DMS53 treated with DMSO at 0.1 percent for 48 hours (cell line): ENCODE measurements around the gene RRBP1.

Experiments
- DNase-seq: peaks from one replicate; lab custom pipeline; 2025; ENCODE audit not compliant: unreplicated experiment; lab: John Stamatoyannopoulos, UW

RRBP1 gene

DNA sequence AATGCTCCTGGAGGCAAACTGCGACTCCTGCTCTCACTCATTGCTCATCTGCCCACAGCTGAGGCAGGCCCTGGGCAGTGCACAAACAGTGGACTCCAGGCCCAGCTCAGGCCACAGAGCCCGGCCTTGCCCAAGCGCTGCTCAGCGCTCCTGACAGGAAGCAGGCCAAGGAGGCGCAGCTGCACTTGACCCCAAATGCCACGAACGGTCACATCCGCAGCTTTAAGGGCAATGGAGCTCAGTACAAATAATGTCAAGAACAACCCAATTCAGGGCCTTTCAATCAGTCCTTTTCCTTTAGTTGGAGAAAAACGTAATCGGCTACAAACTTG lies 33.8 kb downstream of the RRBP1 start:
- no peak for DNase-seq

DNA sequence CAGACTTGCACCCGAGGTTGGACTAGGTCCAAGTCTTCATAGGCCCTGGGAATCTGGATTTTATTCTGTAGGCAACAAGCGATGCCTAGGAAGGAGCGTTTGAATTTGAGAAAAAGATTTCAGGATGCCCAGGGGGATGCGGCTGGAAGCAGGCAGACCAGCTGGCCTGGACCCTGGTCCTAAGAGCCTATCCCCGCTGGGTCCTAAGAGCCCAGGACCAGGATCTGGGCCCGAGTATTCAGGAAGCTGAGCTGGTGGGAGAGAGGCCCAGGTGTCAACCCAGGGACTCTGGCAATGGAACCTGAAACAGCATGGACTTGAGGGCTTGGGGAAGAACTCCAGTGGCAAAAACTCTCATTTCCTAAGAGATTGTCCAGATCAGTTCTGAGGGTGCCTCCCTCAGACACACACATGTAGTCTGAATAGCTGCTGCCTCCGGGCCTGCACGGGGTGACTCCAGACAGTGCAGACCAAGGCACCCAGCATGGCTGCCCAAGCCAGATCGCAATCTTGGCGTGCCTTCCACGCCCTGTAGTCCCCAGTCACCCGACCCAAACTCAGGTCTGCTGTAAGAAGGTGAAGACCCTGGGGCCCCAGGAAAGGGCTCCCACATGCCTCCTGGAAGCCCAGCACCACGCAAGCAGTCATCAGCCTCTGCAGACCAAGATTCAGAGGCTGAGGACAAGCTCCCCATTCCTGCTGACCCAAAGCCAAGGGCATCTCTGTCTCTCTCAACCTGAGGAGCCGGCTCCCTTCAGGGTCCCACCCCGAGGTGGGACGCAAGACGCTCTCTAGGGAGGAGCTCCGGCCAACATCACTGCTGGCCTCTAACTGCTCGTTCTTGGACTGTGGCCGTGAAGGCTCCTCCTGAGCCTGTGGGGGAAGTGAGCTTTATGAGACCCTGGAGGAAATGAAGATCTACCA lies 34.4 kb downstream of the RRBP1 start:
- DNase-seq: no peak

DNA sequence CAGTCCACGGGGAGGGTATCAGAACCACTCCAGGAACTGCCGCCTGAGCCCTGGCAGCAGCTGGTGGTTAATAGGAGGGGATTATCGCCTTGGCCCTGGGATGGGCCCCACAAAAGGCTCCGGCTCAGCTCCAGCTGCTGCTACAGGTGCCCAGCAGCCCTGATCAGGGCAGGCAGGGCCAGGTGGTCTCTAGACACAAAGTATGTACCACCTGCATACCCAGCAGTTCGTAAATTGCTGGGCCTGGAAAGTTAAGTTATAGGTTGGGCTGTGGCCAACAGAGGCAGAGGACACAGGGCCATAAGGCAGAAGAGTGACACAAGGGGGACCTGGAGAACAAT lies 35.1 kb downstream of the RRBP1 start:
- DNase-seq: no peak

DNA sequence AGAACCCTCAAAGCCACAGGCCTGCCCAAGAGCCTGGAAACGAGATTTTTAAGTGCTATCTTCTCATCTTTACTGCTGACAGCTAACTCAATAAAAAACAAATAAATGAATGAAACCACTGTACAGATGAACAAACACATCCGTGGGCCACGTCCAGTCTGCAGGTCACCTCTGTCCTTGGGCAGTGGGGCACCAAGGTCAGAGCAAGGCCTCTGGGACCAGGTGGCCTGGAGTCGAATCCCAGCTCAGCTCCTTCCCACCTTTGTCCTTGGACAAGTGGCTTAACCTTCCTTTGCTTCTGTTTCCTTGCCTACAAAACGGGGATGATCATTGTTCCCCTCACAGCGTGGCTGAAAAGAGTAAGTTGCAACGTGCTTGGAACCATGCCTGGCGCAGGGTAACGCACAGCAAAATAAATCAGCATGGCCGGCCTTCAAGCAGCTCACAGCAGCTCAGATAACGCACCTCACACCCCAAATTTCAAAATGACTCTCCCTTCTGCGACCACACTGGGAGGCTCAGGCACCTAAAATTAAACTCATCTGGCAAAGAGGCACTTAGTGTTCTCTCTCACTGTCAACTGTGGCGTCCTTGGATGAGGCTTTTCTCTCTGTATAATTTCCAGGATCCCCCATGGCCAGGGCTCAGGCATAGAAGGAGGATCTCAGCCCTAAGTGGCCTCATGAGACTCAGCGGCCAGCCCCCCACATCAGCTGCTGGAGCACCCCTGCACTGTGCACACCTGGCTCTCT lies 35.7 kb downstream of the RRBP1 start:
- DNase-seq: no peak

DNA sequence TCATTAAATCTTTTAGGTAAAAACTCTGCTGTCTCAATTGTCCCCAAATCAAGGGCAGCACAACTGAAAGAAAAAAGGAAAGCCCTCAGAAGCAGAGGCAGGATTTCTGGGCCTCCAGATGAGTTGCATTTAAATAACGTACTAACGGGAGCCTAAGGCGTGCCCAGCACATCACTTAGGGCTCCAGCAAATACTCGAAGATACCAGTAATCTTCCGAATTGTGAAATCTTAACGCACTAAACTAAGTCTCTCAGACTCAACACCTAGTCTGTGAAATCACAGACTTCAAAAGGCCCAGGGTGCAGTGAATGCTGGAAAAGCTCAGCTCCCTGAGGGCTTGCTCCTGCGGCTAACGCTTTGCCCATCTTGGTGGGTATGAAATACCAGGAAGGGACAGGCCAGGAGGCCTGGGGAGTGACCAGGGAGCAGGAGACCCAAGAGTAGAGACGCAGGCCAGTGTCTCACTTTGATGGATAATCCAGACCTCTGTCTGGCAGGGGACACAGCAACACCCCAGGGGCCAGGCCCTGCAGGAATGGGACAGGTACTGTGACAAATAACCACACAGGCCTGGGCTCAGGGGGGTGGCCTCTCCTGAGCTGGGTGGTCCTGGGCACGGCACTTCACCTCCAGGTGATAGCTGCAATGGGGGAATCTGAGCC lies 36.4 kb downstream of the RRBP1 start:
- DNase-seq: no peak

DNA sequence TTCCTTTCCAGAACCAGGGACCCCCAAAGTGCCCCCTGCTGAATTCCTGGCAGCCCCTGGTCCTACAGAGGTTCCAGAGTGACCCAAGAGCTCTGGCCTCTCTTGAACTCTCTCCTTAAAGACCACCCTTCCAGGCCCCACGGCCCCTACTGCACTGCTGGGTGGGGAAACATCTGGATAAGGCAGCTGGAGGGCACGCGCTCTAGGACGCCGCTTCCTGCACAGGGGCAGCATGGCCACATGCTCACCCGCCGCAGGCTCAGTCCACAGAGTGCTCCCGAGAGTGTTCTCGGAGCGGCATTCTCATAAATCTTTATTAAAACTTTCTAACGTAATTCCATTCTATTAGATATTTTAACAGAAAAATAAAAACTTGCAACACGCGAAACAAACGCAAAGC lies 37.0 kb downstream of the RRBP1 start:
- no peak for DNase-seq

DNA sequence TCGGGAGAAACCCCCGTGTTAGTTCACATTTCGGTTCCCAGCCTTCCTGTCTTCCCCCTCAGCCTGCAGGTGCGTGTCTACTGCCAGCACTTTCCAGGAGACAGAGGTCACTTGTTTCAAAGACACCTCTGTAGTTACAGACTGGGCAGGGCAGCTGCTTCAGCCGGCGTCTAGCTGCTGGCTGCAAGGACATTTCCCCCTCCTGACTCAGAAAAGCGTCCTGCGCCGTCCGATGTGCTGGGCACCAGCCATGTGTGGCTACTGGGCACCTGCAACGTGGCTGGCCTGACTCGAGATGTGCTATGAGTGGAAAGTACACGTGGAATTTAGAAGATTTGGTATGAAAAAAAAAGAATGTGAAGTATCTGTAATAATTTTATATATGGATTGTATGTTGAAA lies 37.6 kb downstream of the RRBP1 start:
- no peak for DNase-seq

DNA sequence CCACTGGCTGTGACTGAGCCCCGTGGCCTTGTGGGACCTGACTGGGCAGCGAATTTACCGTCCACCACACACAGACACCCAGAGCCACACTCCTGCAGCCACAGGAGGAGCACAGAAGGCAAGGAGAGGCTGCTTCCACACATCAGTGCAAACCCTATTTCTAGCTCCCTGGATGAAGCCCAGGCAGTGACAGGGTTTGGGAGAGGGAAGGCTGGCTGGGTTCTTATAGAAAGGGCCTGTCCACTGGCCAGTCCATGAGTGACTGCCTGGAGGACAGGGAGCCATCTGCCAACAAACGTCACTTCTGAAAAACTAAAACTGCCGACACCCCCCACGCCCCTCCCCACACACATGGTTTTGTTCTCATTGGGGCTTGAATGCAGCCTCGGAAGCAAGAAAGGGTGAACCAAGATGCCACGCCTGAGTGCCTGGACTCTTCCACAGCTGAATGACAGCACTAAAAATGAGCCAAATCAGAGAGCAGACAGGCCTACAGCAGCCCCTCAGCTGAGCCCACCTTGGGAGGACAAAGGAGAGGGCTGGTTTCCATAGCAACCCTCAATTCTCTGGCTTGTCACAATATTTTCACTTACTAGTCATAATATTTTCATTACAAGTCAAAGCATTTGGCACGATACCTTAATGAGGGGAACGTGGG lies 38.4 kb downstream of the RRBP1 start:
- no peak for DNase-seq

DNA sequence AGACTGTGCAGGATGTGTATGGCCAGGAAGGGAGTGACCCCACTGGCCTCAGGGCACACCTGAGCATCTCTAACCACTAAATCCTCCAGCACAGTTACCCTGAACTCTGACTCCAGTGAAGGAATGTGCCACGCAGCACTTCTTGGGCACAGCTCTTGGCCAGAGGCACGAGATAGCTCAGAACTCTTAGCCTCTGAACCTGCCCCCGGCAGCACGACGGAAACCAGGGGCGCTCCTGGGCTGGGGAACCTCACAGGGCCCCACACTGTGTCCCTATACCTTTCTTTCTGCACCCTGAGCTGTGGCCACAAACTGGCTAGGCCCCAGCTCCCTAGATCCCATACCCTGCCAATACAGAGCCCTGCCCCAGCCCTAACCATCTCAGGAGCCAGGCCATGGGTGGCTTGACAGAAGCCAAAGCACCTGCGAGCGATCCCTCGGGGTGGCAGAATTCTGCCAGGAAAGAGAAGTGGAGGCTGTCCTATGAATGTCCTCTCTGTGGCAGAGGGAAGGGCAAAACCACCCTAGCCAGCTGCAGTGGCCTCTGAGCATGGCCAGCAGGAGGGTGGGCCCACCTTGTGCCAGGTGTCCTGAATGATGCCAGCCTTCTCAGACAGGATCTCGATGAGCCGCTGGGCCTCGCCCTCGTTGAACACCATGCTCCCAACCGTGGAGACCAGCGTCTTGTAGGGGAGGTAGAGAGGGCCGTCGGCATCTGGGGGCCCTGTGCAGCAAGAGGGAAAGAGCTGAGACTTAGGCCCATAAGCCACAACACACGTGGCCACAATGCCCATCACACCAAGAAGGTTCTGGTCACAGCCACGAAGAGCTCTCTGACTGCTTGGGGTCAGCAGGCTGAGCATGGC lies 39.4 kb downstream of the RRBP1 start:
- DNase-seq: no peak

DNA sequence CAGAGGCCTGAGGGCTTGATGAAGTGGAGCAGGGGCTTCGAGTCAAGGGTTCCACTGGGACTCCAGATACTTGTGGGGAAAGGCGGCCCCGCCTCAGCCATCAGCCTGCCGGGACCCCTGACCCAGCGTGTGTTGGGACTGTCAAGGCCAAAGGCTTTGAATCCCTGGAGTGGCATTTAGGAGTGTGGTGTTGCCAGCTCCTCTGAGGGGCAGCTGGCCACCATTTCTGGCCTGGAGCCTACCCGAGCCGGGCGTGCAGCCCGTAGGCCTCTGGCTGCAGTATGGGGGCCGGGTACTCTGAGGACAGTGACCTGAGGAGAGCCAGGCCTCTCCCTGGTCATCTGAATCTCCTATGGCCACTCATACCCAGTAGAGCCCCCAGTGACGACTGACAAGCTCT lies 40.0 kb downstream of the RRBP1 start:
- no peak for DNase-seq

DNA sequence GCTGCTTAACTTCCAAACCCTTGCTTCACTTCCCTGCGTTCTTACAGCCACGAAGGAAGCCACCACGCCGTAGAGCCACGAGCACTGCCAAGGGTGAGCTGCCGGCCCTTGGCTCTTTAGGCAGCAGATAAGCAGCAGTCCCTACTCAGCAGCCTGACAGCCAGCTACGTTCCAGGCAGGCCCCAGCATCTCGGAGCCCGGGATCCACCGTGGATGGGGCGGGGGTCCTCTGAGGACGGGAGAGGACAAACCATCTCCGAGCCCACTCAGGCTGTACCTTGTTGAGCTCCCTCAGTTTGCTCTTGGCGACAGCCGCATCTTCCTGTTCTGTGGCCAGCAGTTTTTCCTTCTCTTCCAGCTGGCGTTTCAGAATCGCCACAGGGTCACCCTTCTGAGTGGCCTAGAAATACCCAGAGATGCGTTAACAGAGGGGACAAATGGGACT lies 40.5 kb downstream of the RRBP1 start:
- DNase-seq: no peak

DNA sequence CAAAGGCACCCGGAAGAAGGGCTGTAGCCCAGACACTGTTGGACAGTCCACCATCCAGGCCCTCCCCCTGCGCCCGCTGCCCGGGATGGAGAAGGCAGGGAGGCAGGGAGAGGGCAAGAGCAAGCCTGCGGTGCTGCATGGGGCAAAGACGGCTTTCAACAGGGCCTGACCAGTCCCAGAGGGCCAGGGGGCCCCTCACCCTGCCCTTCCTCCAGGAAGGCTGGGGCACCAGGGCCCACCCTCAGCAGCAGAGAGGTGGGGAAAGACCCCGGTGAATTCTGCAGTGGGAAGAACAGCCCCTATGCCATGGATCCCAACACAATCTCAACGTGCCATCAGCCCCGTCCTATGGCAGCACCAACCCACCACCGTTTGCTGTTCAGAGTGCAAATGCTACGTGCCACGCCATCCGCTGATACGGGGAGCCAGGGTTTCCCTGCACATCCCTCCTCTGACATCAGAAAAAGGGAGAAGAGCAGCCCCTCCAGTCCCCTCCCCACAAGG lies 41.1 kb downstream of the RRBP1 start:
- DNase-seq: no peak

DNA sequence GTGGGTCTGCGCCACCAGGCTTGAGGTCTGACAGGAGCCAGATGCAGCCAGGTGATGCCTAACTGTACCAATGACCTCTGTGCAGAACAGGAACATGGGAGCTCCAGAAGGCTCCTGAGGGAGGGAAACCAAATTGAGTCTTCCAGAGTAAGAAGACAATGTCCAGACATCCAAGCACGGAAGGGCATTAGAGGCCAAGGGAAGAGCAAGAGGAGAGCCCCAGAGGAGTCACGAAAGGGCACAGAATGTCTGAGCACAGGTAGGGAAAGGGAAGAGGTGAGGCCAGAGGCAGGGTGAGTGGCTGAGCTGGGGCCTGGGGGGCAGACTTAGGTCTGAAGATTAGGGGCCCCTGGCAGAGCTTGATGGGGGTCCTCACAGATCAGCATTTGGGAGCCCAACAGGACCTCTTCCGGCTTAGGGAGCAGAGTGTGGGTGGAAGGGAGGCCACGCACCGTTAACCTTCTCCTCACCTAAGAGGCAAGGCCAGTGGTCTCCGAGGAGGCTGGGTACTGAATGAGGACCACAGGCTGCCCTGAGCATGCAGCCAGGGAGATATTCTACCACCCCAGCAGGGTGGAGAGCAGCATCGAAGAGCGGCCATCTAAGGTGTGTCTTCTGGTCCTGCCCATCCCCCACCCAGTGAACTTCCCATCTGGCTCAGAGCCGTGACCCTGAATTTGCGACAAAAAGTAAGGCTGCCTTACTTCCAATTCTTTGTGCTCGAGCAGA lies 41.7 kb downstream of the RRBP1 start:
- DNase-seq: no peak

DNA sequence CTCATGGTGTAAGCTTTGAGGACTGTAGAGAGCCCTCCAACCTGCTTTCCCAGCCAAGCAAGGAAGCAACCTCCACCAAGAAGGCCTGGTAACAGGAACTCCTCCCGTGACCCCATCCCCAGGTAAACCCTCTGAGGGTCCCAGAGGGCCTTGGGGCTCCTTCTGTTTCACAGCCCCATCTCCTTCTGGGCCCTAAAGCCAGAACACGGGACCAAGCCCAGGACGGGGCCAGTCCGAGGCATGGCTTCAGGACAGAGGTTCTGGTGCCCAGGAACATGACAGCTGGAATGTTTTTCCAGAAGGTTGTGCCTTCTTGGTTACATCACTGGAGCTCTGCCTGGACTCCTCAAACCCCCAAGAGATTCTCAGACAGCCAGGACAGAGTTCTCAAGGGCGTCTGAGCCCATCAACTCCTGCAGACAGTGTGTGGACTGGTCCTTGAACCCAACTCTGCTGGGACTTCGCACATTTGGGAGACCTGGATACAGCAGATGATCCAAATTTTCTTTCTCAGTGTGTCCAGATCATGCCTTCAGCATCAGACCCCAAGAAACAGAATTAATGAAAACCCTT lies 43.1 kb downstream of the RRBP1 start:
- no peak for DNase-seq

DNA sequence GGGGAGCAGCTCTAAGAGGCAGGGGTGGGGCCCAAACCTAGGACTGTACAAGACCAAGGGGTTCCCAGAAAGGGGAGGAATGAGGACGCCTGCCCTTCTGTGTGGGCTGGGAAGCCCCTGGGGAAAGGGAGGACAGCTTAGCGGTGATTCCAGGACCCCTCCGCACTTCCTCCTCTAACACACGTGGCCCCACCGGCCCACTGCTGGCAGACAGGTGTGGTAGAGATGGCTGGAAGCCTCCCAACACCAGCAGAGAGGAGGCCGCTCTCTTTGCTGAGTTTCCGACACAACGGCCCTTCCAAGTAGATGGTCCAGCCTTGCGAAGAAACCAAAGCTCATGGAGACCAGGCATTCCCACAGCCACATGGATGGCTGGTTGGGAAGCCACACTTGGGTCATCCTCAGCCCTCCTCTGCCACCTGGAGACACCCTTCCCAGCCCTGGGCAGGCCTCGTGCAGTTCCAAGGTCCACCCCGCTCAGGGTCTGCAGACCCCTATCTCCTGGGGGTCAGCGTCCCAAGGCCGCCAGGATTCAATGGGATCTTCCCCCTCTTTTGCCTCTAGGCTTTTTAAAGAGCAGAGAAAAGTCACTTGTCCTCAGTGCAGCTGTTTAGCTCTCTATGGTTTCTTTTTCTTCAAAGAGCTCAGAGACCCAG lies 43.9 kb downstream of the RRBP1 start:
- DNase-seq: no peak

DNA sequence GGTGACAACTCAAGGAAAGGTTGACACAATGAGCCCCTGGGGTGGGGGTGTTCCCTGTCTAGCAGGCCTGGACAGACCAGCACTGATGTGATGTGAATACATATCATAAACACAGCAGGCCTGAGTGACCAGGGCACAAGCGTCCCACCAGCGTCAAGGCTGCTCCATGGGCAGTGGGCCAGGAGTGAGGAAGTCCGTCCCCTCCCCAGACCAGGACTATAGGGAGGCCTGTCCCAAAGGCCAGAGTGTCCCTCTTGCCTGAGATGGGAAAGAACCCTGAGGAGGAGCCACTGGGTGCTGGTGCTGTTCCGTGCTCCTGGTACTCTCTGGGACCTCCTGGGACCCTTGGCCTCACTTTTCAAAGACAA lies 44.6 kb downstream of the RRBP1 start:
- no peak for DNase-seq

DNA sequence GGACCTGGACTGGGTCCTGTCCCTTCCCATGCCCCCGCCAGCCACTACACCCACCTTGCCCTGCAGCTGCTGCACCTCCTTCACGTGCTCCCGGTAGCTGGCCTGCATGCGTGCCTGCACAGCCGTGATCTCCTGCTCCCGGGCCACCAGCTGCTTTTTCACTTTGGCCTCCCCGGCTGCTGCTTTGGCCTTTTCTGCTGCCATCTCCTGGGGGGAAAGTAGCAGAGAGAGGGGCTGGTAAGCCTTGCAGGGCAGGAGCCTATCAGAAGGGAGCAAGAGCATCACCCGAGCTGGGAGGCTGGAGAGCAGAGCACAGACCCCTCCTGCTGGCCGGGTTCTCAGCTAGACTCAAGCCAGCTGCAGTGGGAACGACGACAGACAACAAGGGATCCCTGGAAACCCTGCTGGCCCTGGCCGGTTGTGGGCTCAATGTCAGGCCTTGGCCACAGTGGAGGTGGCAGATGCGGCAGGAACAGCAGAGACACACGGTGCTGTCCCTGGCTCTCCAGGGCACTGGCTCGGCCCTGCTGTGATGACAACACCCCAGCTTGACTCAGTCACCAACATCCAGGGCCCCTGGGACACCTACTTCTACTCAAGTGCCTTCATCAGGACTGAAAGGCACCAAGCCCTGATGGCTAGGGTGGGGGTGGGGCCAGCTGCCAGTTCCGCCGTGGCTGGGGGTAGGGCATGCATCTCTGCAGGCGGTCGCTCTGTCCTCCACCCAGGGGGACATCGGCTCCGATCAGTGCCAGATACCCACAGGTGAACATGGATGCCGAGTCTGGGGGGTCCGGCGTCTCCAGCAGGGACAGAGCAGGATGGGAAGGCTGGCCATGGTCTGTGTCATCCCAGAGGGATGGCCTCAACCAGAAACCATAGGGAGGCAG lies 45.3 kb downstream of the RRBP1 start:
- no peak for DNase-seq
